DMS53 treated with DMSO at 0.1 percent for 48 hours (cell line): ENCODE measurements around the gene ZNF738.
A peak's percentile ranks its signal among the peaks of the same experiment; 100 is the strongest.
"Not testable (repeated sequence)": the region's sequence is repeated elsewhere in the genome, so short reads cannot be mapped to it uniquely, and the experiment has no call there.

Experiments used
- DNase-seq: peaks from one replicate; lab custom pipeline; 2025; ENCODE audit not compliant: unreplicated experiment; lab: John Stamatoyannopoulos, UW

The ZNF738 gene

DNA sequence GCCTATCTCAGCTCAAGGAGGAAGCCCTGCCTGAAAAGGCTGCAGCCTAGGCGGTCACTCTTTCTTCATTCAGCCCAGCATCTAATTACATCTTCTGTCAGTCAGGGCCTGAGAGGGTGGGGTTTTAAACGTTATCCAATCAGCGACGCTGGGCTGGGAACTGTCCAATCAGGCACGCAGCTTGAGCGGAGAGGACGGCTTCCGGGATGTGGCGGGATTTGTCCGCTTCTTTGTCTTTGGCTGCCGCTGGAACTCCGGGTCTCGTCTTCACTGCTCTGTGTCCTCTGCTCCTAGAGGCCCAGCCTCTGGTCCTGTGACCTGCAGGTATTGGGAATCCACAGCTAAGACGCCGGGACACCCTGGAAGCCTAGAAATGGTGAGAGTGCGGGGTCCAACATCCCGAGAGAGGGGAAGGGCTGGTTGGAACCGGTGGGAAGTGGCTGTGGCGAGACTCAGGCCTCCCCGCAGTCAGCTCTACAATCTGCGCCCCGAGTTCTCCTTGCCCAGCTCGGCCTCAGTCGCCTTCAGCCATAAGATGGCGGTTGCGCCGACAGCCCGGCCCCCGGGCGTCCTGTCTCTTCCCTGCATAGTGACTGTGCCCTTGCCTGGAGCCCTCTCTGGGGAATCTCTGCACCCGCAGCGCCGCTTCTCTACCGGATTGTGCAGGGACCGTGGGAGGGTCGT, at the start of gene ZNF738:
Gene ZNF738, plus strand, starts transcription at position 233 of the 684 bp plus-strand sequence. Its CDS starts 141 bp downstream, at position 374.
- DNase-seq = peak; percentile 84

DNA sequence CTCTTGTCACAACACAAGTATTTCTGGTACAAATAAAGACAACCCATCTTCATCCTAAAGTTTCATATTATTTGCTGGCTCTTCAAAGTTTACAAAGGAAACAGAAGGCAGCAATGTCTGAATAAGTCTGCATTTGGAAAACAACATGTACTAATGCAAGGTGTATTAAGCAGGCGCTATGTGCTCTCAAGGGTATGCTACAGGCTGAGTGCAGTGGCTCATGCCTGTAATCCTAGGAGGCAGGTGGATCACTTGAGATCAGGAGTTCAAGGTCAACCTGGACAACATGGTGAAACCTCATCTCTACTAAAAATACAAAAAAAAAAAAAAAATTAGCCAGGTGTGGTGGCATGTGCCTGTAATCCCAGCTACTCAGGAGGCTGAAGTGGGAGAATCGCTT, 46.0 kb upstream of the ZNF738 start:
- DNase-seq = not testable (repeated sequence)

DNA sequence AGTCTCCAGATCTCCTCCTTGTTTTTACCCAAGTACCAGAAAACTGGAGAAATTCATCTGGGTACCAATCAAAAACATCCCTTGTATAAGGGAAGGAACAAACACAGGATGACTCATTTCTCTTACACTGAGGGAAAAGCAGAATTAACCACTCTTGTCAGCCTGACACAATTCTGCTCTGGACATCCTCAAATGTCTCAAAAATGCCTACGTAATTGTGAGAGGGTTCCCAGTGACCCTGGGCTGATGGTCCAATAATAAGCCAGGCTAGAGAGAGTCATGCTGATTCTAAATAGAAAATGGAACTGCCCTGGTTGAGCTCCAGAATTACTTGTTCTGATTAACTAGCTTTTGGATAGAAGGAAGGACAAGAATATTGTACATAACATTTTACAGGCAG, 44.1 kb upstream of the ZNF738 start:
- DNase-seq = no peak

DNA sequence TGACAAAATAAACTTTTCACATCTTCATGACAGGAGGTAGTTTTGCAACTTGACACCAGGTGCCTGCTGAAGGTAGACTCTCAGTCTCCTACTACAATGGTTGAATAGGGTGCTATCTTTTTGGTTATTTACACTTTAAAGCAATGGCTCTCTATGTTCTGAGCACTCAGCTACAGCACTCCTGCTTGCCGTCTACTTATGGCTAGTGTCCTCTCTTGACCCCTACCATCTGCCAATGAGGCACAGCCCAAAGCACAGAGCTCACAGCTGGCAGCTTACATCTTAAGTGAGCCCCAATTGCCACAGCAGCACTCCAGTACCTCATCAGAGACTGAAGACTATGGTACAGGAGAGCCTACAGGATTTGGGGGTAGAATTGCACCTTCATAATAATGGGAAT, 41.0 kb upstream of the ZNF738 start:
- no peak for DNase-seq

DNA sequence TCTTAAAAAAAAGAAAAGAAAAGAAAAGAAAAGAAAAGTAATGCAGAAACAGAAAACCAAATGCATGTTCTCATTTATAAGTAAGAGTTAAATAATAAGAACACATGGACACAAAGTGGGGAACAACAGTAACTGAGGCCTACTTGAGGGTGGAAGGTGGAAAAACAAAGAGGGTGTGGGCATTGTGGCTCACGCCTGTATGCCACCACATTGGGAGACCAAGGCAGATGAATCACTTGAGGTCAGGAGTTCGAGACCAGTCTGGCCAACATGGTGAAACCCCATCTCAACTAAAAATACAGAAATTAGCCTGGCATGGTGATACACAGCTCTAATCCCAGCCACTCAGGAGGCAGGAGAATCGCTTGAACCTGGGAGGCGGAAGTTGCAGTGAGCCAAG, 37.7 kb upstream of the ZNF738 start:
- no peak for DNase-seq

DNA sequence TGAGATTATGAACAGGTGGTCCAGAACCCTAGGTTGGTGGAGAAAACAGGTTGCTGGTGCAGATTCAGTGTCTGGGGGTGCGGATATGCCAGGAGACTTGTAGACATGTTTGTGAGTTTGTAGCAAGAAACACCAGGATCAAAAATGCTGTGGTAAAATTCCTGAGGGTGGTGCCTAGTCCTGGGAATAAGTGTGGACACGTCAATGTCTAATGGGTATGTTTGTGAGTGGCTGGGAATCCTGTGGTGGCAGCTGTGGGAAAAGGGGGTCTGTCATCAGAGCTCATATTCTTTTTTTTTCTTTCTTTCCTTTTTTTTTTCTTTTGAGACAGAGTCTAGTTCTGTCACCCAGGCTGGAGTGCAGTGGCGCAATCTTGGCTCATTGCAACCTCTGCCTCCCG, 36.8 kb upstream of the ZNF738 start:
- no peak for DNase-seq

DNA sequence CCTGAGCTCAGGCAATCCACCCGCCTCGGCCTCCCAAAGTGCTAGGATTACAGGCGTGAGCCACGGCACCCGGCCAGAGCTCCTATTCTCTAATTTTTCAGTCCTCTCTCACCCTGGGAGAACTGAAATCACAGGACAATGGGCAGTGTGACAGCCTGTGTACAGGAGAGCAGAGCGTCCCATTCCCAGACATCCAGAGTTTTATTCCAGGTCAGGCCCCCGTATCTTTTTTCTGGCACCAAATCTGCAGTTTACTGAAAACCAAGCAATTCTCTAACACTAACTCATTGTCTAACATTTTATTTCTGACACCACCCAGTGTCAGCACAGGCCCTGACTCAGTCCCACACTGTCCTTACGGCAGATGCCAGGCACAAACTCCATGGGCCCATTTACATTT, 36.3 kb upstream of the ZNF738 start:
- no peak for DNase-seq

DNA sequence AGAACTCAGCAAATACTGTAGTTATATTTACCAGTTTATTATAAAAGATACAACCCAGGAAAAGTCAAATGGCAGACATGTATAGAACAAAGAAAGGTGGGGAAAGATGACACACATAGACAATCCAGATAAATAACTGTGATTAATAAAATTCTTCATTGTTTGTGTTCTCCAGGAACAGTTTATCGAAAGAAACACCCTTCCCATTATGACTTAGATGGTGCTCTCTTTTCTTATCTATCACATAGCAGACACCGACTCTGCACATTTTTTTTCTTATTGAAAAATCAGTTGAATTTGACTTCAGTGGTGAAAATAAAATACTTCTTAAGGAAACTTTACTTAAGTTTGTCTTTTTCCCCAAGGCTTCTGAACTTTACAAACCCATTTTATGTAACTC, 35.8 kb upstream of the ZNF738 start:
- DNase-seq = no peak

DNA sequence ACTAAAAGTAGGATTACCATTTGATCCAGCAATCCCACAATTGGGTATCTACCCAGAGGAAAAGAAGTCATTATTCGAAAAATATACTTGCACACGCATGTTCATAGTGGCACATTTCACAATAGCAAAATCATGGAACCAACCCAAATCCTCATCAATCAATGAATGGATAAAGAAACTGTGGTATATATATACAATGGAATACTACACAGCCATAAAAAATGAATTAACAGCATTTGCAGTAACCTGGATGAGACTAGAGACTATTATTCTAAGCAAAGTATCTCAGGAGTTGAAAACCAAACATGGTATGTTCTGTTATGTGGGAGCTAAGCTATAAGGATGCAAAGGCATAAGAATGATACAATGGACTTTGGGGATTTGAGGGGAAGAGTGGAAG, 32.6 kb upstream of the ZNF738 start:
- DNase-seq = no peak

DNA sequence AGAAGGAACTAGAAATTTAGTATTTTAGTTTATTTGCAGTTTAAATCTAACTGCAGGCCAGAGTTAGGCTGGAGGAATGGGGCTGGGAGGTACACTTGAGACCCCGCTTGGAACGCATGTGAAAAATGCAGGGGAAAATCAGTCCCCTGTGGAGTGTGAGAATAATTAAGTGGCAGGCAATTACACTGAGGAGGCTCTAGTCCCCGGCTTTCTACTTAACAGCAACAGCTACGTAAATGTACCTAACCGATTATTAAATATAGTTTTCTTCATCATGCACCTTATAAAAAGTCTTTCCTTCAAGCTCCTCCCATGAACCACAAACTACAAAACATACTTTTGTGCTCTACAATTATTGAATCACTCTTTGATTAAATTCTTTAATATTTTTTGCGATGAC, 30.4 kb upstream of the ZNF738 start:
- DNase-seq = no peak

DNA sequence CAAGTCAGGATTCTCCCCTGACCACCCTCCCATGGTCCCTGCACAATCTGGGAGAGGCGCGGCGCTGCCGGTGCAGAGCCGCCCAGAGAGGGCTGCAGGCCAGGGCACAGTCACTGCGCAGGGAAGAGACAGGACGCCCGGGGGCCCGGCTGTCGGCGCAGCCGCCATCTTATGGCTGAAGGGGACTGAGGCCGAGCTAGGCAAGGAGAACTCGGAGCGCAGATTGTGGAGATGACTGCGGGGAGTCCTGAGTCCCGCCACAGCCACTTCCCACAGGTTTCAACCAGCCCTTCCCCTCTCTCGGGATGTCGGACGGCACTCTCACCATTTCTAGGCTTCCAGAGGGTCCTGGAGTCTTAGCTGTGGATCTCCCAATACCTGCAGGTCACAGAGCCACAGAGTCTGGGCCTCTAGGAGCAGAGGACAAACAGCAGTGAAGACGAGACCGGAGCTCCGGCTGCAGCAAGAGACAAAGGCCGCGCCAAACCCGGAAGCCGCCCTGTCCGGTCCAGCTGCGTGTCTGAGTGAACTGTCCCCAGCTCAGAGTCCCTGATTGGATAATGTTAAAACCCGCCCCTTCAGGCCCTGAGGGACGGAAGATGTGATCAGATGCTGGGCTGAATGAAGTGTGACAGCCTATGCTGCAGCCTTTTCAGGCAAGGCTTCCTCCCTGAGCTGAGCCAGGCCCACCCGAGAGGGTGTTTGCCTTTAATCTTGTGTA, 29.8 kb upstream of the ZNF738 start, which contains the start of gene ZNF708:
Gene ZNF708, minus strand, starts transcription at position 526 of the 721 bp plus-strand sequence. Its CDS starts 198 bp downstream, at position 328.
- peak; percentile 78 for DNase-seq

DNA sequence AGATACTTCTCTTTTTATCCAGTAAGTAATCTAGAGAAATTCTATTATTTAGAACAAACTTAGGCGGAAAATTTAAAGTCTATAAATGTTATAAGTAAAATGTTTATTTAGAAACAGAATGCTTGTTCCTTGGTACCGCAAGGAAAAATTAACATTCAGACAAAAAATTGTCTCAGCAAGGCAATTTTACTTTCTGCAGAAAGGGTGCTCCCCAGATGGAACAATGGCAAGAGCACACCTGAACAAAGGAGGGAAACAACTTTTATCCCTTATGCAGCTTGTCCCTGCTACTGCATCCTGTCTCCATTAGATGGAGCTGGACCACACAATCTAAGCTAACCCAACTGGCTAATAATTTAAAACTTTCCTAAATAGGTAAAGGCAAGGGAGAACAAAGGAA, 23.1 kb upstream of the ZNF738 start:
- DNase-seq = no peak

DNA sequence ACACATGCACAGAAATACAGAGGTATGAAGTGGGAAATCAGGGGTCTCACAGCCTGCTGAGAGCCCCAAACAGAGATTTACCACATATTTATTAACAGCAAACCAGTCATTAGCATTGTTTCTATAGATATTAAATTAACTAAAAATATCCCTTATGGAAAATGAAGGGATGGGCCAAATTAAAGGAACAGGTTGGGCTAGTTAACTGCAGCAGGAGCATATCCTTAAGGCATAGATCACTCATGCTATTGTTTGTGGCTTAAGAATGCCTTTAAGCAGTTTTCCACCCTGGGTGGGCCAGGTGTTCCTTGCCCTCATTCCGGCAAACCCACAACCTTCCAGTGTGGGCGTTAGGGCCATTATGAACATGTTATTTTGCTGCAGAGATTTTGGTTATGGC, 14.0 kb upstream of the ZNF738 start:
- DNase-seq = not testable (repeated sequence)

DNA sequence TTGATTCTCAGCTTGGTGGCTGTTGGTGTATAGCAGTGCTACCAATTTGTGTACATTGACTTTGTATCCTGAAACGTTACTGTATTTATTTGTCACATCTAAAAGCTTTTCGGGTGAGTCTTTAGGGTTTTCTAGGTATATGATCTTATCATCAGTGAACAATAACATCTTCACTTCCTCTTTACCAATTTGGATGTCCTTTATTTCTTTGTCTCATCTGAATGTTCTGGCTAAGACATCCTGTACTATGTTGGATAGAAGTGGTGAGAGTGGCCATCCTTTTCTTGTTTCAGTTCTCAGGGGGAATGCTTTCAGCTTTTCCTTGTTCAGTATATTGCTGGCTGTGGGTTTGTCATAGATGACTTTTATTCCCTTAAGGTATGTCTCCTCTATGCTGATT, 6.0 kb upstream of the ZNF738 start:
- no peak for DNase-seq

DNA sequence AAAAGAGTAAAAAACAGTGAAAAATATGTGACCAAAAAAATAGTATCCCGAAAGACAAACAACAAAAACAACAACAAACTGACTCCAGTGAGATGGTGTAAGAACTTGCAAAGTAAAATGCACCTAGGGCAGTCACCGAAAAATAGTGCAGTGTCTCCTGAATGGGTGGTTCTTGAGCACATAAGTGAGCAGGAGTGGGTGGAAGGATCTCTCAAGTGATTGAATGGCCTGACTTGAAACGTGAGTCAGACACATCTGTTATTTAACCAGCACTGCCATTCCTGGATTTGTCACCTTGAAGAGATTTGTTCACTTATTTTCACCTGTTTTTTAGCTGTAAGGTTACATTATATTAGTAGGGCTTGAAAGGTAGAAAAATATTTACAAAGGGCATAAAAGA, 3.5 kb downstream of the ZNF738 start:
- no peak for DNase-seq

DNA sequence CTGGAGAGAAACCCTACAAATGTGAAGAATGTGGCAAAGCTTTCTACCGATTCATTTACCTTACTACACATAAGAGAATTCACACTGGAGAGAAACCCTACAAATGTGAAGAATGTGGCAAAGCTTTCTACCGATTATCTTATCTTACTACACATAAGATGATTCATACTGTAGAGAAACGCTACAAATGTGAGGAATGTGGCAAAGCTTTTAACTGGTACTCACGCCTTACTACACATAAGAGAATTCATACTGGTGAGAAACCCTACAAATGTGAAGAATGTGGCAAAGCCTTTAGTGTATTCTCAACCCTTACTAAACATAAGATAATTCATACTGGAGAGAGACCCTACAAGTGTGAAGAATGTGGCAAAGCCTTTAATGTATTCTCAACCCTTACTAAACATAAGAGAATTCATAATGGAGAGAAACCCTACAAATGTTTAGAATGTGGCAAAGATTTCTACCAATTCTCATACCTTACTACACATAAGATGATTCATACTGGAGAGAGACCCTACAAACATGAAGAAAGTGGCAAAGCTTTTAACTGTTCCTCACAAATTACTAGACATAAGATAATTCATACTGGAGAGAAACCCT, 25.3 kb downstream of the ZNF738 start:
- DNase-seq = no peak

DNA sequence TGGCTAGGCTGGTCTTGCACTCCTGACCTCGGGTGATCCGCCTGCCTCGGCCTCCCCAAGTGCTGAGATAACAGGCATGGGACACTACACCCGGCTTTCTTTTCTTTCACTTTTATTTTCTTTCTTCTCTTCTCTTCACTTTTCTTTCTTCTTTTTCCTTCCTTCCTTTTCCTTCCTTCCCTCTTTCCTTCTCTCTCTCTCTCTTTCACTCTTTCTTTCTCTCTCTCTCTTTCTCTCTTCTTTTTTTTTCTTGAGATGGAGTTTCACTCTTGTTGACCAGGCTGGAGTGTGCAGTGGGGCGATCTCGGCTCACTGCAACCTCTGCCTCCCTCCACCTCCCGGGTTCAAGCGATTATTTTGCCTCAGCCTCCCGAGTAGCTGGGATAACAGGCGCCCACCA, 37.3 kb downstream of the ZNF738 start:
- DNase-seq = no peak

DNA sequence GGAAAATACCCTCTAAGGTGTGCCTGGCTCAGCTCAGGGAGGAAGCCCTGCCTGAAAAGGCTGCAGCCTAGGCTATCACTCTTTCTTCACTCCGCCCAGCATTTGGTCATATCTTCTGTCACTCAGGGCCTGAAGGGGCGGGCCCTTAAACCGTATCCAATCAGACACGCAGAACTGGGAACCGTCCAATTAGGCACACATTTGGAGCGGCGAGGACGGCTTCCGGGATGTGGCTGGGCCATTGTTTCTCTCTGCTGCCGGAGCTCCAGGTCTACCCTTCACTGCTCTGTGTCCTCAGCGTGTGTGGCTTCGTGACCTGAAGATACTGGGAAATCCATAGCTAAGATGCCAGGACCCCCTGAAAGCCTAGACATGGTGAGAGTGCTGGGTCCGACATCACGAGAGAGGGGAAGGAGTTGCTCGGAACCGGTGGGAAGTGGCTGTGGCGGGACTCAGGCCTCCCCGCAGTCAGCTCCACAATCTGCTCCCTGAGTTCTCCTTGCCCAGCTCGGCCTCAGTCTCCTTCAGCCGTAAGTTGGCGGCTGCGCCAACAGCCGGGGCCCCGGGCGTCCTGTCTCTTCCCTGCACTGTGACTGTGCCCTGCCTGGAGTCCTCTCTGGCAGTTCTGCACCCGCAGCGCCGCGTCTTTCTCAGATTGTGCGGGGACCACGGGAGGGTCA, 38.2 kb downstream of the ZNF738 start, which contains the start of gene ZNF493:
Gene ZNF493, plus strand, starts transcription at position 241 of the 680 bp plus-strand sequence. Its CDS starts 105 bp downstream, at position 346.
- peak; percentile 92 for DNase-seq

DNA sequence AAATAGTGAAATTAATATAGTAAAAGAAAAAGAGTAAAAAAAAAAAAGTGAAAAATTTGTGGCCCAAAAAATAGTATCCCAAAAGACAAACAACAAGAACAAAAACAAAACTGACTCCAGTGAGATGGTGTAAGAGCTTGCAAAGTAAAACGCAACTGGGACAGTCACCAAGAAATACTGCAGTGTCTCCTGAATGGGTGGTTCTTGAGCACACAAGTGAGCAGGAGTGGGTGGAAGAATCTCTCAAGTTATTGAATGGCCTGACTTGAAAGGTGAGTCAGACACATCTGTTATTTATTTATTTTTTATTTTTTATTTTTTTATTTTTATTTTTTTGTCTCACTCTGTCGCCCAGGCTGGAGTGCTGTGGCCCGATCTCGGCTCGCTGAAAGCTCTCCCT, 40.1 kb downstream of the ZNF738 start:
- DNase-seq = no peak

DNA sequence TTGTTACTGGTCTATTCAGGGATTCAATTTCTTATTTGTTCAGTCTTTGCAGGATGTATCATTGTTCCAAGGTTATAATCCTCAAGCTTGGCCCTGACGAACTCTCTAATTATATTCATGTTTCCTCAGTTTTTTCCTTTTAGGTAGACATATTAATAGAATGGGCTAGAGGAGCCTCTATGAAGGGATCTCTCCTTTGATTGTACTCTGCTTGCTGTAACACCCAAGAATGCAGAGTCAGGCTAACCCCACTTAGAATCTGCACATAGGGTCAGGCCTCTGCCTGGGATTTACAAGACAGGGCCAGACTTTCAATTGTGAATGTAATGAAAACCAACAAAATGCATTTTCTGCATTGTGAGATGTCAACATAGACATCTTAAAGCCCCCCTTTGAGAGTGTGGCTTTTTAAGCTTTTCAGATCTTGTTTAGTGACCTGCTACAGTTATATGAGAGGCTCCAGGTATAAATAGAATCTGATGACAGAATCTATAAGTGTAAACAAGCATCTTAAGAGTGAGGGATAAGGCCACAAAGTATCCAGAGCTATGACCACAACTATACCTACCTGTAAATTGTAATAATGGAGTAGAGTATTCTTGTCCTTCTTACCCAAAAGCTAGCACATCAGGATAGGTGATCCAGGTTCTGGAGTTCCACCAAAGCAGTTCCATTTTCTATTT, 43.6 kb downstream of the ZNF738 start:
- no peak for DNase-seq

DNA sequence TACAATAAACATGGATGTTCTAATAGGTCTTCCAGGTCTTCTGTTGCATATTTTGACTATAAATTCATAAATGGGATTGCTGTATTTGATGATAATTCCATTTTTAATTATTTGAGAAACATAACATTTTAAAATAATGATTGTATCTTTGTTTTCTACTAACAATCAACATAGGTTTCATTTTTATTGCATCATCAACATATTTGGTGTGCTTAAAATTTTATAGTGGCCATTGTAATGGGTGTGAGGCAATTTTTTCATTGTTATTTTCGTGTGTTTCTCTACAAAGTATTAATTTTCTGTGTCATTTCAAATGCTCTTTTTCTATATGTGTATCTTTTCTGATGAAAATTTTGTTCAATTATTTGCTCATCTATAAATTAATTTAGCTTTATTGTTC, 51.4 kb downstream of the ZNF738 start:
- DNase-seq = no peak
